Measurements from ENCODE around the gene BSN.
A peak's percentile ranks its signal among the peaks of the same experiment; 100 is the strongest.

BSN gene

DNA sequence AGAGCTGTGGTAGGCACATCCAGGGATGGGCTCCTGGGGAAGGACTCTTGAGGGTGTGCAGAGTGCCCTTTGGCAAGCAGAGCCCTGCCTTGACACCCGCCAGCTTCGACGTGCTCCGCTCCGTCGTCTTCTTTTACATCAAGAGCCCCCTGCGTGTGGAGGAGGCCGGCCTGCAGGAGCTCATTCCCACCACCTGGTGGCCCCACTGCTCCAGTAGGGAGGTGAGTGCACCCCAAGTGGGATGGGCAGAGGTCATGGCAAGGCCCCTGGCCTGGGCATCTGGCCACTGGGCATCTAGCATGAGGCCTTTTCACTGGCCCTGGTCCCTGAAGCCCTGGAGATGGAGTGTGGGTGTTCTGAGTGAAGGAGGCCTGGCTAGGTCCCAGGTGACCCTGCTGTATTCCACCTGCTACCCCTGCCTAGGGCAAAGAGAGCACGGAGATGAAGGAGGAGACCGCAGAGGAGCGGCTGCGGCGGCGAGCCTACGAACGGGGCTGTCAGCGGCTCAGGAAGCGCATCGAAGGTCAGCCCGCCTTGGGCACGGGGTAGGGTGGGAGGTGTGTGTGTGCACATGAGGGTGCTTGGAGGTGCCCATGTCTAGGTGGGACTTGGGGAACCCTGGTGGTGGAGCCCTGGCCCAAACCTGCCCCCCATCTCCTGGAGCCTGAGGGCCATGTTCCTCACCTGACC, 147.3 kb downstream of the BSN start:
- no peak for DNase-seq

GRCh38 chr3:49702672-49703071, 148.4 kb downstream of the BSN start:
- no peak for DNase-seq

DNA sequence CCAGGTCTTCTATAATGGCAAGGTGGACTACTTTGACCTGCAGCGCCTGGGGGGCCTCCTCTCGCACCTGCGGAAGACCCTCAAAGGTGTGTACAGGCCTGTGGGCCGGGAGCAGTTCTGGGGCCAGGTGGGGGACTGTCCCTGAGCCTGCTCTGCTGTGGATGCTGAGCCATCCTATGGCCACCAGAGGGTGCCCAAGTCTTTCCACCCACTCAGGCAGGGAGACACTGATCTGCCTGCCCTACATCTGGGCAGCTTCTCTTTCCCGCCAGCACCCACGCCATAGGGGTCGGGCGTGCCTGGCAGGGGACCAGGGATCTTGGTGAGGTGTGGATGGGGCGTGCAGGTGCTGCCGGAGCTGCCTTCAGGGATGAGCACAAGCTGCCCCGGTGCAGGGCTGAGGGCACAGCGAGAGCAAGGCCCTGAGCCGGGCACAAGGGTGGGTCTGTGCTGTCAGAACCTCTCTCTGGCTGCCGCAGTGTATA, 149.2 kb downstream of the BSN start:
- peak; percentile 52 for DNase-seq

DNA sequence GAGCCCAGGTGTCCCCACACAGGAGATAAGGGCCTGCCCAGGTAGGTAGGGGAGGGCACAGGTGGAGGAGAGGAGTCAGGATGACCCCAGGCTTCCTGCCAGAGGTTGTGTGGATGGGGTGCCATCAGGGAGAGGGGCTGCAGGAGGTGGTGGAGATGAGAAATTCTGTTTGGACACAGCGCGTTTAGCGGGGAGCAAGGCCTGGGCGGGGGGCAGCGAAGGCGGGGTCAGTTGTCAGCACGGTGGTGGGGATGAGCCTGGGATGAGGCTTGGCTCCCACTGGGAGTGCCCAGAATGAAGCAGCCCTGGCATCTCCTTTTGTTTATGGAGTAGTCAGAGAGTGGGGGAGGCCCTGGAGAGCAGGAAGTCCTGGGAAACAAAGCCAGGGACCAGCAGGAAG, 149.7 kb downstream of the BSN start:
- DNase-seq: no peak

- no peak for DNase-seq
Observed at GRCh38 chr3:49704629-49705028, 150.4 kb downstream of the BSN start.

- DNase-seq: no peak
Observed at GRCh38 chr3:49705390-49705960, 151.2 kb downstream of the BSN start.

DNA sequence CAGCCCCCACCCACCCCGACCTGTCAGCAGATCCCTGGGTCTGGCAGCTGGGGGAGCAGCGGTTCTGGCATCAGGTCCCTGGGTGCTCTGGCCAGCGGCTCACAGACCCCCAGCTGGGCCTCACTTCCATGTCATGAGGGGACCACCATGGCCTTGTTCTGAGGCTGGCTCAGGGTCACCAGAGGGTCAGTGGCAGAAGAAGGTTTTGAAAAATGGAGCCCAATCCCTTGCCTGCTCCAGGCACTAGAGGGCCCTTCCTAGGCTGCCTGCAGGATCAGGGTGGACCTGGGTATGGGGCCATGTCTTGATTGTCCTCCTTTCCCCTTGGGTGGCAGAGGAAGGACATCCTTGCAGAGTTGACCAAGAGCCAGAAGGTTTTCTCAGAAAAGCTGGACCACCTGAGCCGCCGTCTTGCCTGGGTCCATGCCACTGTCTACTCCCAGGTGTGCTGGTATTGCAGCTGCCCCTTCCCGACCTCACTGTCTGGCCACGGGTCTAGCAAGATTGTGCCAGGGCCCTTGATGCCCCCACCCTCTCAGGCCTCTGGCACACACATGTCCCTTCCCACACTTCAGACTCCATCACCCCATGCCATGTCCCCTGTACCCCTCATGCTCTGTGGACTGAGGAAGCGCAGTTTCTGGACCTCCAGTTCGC, 152.3 kb downstream of the BSN start:
- DNase-seq: no peak

DNA sequence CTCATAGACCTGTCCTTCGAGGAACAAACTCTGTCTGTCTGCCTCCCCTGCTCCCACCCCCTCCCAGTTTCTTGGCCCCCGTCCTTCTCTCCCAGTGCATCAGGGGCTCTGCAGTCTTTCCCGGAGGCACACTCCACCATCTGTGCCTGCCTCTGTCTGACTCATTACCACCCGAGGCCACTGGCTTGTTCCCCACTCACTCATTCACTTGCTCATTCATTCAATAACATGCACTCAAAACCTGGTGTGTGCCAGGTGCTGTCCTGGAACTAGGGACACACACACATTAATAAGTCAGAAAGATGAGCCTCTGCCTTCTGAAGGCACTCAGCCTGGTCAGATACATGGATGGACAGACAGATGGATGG, 152.8 kb downstream of the BSN start:
- DNase-seq: no peak

- DNase-seq: no peak
Observed at GRCh38 chr3:49709852-49710251, 155.6 kb downstream of the BSN start.

DNA sequence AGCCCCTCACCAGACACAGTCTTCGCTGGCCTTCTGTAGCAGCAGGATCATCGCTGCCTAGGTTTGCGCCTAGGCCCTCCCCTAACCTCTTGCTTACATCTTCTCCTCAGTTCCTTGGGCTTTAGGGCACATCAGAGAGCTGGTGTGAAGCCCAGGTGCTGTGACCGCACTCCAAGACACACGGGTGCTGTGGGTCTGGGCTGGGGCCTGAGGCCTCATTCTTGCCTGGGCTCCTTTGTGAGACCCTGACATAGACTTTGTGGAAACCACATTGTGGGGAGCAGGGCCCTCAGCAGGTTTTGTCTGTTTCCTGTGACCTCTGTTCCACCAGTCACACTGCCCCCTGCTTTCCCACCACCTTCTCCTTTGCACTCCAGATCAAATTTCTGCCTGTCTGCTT, 157.2 kb downstream of the BSN start:
- DNase-seq: no peak

DNA sequence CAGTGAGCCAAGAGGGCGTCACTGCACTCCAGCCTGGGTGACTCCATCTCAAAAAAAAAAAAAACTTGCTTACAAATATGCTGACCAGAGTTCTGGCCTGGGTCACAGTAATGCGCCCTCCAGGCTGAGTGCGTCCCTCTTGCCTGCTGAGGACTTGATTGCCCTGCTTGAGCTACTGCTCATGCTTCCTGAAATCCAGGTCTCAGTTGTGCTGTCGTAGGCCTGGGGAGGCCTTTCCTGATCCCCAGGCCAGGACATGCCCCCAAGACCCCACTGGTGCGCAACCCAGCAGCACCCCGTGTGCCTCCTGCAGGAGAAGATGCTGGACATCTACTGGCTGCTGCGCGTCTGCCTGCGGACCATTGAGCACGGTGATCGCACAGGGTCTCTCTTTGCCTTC, 157.9 kb downstream of the BSN start:
- DNase-seq: no peak

DNA sequence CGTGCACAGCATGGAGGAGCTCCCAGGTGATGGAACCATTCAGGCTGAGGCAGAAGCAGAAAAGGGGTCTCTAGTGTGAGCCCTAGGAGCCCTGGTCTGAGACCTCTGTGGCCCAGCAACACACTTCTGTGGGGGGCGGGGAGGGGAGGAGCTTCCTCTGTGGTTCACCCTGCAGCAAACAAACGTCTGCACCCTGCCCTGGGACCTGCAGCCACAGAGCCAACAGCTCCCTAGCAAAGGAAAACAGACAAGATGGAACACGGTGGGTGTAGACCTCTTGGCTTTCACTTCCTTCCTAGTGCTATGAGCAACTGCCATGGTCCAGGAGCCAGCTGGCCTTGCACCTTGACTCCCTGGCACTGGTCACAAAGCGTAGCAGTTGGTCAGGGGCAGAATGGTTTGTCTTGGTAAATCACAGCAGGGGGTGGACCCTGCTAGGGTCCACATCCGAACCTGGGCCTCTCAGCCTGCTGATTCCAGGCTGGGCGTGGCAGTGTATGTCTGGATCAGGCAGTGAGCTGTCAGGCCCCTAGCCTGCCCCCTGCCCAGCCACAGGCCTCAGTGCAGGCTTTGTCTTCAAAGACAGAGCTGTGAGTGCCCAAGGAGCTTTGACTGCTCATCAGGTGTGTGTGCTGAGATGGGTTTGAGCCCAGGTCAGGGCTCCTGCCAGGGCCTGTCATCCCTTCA, 158.5 kb downstream of the BSN start:
- no peak for DNase-seq

GRCh38 chr3:49713336-49714105, 159.2 kb downstream of the BSN start:
- no peak for DNase-seq

- no peak for DNase-seq
Observed at GRCh38 chr3:49714728-49715550, 160.7 kb downstream of the BSN start.

GRCh38 chr3:49715611-49716121, 161.4 kb downstream of the BSN start:
- DNase-seq: no peak

GRCh38 chr3:49716169-49716568, 161.9 kb downstream of the BSN start:
- DNase-seq: no peak

DNA sequence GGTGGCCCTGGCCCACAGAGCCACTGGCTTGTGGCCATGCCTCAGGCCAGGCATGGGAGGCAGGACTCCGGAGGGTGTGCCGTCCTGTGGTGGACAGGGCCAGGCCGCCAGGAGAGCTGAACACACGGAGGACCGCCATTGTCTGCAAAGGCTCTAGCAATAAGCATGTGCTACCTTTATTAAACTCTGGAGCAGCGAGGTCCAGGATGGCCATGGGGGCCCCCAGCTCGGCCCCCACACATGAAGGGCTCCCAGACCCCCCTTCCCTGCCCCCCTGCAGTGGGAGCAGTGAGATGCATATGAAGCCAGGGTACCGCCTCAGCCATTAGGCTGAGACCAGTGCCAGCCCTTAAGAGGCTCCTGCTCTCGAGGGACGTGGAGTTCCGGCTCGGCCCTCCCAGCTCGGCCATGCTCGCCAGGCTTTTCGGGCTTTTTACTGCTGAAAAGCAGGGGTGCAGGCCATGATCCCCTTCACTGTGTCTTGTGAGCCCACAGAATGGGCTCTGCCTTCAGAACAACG, 162.5 kb downstream of the BSN start:
- DNase-seq: no peak

DNA sequence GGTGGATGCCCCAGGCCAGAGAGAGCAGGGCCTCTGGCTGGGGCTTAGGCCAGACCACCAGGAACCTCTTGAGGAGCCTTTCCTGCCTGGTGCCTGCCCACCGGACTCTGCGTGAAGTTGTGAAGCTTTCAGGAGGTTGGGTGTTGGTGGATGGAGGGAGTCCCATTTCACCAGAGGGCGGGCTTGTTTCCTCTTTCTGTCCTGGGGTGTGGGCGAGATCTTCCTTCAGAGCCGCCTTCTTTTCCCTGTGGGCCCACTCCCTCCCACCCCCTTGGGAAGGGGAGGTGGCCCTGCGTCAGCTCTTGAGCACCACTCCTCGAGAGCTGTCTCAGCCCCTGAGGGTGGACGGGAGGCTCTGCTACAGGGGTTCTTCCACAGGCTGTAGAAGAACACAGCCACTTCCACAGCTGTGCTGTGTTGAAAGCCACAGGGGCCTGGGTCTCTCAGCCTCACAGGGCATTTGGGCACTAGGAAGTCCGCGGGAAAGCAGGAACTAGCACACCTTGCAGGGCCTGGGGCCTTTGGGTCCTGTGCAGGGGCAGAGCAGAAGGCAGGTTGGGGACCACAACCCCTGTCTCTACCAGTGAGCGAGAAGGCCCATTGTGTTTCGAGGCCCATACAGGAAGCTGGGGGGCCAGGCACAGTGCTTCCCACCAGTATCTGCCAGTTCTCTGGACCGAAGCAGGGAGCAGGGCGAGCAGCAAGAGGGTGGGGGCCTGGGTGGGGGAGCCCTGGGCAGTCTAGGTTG, 163.1 kb downstream of the BSN start:
- no peak for DNase-seq

DNA sequence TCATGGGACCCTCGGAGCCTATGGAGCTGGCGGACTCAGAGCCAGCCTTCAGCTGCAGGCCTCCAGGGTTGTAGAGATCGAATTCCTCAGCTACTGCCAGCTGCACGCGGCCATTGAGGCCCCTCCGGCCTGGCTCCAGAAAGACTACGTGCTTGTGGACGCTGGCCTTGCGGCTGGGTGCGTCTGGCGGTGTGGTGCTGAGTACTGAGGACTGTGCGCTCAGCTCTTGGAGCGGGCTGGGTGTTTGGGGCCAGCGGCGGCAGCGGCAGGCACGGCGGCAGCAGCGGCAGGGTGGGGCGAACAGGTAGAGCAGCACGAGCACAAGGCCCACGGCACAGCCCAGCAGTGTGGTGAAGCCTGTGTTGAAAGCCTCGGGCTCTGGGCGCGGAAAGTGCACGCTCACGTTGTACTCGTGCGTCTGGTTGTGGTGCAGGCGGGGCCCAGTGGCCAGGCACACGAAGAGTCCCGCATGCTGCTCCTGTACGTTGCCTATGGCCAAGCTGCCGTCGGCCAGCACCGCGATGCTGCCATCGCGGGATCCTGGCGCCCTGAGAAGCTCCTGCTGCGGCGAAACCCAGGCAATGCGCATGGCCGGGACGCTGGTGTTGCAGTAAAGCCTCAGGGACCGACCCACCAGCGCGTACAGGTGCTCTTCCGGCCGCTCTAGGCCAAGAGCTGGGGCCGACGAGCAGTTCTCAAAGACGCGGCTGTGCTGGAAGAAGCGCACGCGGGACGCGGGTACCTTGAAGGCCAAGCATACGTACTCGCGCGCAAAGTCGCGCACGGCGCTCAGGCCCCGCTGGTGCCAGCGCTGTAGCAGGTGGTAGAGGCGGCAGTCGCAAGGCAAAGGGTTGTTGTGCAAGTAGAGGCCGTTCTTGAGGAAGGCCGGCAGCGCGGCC, 163.9 kb downstream of the BSN start:
- DNase-seq: no peak

GRCh38 chr3:49718858-49719213, 164.6 kb downstream of the BSN start:
- DNase-seq: peak; percentile 33

Measured in NCI-H146 (cell line).